Femur (tissue), 1 donor: ENCODE results near the gene HERC2.

Experiments used
- DNase-seq: peaks from one replicate; pipeline ENCODE4 v3.0.0-alpha.2; 2017

Gene HERC2

DNA sequence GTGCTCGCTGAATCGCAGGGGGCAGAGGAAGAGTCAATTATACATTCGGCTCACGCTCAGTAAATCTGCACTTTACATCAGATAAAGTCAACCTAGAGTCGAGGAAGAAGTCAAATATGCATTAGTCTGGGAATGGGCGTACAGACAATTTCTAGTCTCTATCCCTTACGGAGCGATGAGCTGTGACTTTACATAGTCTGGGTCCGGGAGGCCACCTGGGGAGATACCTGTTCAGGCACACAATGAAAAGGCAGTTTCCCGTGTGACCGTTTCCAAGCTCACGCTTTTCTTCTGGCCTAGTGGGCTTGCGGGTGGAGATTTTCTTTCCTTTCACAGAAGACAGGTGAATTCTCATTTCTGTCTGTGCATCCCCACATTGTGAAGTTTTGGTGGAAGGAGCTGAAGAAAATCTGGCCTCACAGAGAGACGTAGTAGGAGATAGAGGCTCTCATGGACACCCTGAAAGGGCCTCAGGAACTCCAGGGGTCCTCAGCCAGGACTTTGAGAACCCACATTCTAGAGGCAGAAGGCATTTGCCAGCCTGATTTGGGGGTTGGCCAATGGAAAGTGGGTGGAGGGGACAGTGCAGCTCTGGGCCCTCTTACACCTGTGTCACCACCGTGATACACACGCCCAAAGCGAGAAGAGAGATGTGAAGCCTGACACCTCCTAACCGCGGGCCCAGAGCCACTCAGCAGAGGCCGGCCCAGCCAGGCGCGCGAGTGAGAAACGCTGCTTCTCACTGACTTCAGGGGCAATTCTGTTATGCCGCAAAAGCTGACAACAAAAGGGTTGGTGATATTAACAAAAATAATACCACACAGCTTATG is 212.1 kb downstream of the HERC2 start:
- DNase-seq, result no peak

DNA sequence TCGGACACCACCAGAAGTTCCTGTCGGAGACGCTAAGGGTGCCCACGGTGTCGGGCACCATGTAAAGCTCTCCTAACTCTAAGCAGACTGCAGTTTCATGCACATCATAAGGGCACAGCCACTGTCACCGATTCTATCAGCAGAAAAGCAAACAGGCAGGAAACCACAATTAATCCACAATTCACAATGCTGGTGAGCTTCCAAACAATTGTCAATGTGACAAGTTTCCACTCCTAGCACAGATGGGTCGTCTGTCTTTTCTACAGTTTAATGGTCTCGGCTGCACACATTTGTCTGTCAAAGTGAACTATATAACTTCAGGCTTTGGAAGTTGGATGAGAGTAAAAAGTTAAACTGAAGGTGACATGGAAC is 214.1 kb downstream of the HERC2 start:
- no peak for DNase-seq

DNA sequence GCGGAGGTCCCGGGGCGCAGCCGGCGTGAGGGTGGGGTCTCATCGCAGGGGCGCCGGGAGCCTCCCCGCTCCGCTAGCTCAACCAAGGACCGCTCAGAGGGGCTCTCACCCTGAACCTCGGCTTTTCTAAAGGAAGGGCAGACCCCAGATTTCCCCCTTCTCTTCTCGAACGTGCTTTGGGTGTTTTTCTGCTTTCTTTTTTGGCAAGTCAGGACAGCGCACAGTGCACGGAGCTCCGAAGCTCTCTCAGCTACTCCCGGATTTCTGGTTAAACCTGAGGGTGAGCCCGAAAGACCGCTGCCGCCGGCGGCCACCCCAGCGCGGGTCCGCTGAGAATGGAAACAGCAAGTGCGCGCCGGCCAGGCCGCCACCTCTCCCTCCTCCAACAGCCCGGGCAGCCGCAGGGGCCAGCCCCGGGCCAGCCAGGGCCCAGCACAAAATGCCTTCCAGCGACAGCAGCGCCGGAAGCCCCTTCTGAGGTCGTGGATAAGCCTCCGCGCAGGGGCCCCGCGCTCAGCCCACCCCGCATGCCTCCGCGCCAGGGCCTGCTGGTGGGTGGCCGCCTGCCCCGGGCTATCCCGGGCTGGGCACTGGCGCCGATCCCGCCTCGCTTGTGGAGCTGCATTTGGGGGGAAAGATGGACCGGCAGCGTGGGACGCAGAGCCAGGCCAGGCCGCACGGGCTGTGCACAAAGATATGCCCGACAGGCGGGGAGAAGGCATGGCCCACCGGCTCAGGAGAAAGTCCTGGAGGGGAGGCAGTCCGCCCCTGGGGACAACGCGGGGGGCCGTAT is 214.7 kb downstream of the HERC2 start:
- no peak for DNase-seq

DNA sequence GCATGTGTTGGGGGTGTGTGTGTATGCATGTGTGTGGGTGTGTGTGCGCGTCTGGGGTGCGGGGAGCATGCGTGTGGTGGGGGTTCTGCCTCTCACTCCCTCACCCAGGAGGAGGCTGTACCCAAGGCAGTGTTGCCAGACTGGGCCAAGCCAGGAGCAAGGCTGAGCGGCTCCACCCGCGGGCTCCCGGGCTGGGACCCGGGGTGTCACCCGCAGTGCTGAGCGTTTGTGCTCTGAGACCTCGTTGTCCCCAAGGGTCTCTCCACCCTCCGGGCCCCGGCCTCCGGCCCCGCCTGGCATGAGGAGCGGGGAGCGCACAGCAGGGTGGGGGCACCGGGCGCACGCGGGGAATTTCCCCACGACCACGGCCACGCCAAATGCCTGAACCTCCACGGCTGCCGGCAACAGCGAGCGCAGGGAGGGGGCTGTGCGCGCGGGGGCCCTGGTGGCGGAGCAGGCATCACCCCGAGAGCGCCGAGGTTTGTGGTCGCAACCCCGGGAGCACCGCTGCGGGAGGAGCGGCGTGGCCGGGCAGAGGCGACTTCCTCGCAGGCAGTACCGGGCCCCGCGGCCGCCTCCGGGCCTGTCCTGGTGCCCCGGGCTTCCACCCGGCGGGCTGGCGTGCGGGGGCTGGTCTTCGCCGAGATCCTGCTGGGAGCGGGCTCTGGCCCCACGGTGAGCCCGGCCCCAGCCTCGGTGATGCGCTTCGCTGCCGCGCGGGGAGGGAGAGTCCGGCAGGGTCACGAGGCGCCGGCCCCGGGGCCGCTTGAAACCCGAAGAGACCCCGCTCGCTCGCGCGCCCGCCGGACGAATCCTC is 215.5 kb downstream of the HERC2 start:
- DNase-seq, result no peak

DNA sequence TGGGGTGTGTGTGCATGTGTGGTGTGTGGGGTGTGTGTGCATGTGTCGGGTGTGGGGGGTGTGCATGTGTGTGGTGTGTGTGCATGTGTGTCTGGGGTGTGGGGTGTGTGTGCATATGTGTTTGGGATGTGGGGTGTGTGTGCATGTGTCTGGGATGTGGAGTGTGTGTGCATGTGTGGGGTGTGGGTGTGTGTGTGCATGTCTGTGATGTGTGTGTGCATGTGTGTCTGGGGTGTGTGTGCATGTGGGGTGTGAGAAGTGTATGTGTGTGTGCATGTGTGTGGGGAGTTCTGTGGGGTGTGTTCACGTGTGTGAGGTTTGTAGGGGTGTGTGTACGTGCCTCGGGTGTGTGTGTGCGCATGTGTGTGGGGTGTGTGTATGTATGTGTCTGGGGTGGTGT is 216.2 kb downstream of the HERC2 start:
- no peak for DNase-seq

DNA sequence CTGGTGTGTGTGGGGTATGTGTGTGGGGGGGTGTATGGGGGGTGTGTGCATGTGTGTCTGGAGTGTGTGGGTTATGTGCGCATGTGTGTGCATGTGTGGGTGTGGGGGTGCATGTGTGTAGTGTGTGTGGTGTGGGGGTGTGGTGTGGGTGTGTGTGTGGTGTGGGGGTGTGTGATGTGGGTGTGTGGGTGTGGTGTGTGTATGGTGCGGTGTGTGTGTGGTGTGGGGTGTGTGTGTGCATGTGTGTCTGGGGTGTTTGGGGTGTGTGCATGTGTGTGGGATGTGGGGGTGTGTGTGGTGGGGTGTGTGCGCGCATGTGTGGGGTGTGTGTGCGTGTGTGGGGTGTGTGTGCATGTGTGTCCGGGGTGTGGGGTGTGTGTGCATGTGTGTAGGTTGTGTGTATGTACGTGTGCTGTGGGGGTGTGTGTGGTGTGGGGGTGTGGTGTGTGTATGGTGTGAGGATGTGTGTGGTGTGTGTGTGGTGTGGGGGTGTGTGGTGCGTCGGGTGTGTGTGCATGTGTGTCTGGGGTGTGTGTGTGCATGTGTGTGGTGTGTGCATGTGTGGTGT is 216.7 kb downstream of the HERC2 start:
- DNase-seq, result no peak

DNA sequence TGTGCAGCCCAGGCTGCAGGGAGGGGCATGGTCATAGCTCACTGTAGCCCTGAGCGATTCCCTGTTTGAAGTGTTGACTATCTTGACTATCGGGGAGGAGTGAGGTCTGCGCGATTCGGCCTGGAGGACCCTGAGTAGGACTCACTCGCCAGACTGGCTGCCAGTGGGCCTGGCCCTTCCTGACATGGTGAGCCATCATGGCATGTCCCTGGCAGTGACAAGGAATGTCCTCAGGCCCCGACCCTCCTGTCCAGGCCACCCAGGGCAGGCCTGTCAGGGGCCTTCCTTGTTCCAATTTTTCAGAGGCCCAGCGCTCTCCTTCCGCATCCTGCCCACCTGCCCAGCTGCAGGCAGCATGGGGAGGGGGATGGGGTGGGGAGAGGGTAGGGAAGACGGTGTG is 217.7 kb downstream of the HERC2 start:
- no peak for DNase-seq

DNA sequence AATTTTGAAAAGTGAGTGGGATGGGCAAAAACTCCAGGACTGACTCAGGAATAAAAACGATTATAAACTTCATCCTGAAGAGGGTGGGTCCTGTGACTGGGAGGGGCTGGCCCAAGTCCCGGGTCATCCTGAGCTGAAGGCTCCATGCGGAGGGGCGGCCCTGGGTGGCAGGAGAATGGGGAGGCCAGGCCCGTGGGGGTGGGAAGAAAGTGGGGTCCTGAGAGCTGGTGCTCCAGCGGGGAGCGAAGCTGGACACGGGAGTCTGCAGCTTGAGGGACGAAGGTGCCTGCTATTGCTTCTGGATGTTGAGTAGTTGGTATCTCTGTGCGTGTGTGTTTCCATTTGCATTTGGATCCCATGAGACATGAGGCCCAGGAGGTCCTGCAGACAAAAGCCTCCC is 218.1 kb downstream of the HERC2 start:
- DNase-seq, result no peak

DNA sequence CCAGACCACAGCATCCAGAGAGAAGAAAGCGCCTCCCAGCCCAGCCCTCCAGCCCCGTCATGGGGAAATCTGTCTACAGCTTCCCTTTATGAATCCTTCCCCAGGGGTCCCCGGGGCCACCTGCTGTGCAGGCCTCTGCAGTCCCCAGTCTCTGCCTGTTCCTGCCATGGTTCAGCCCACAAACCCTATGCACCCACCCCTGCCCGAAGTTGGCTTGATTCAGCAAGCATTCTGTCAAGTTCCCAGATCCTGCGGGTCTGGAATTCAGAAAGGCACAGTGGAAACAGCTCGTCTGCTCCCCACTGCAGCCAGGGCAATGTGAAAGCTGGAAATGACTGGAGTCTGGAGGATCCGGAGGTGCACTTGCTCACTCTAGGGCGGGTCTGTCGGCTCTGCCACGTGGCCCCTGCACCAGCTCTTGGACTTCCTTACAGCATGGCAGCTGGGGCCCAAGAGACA is 220.0 kb downstream of the HERC2 start:
- DNase-seq, result no peak

GRCh38 chr15:28101201-28101600 is 220.8 kb downstream of the HERC2 start:
- no peak for DNase-seq

DNA sequence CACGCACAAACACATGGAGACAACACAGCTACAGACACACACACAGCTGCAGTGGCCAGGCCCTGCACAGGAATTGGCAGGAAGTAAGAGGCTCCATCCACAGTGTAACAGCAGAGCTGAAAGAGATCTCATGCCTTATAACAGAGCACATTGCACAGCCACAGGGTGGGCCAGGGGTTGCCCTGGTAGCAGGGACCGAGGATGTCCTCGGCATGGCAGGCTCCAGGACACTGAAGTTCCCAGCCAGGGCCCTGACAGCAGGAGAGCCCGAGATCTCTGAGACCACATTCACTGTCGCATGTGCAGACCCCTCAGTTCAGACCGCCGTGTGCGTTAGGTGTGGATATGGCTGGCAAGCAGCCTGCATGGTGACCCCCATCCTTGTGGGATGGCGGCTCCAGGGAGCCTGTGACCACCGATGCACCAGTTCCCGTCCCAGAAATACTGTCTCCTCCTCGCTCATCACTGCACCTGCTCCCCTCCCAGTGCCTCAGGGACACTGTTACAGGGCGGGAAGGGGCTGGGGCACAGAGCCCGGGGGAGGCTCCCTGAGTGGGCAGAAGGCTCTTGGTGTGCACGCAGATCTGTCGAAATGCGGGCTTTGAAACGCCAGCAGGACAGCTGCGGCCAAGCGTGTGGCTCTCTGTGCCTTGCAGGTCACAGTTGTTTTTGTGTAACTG is 221.3 kb downstream of the HERC2 start:
- DNase-seq, result no peak

DNA sequence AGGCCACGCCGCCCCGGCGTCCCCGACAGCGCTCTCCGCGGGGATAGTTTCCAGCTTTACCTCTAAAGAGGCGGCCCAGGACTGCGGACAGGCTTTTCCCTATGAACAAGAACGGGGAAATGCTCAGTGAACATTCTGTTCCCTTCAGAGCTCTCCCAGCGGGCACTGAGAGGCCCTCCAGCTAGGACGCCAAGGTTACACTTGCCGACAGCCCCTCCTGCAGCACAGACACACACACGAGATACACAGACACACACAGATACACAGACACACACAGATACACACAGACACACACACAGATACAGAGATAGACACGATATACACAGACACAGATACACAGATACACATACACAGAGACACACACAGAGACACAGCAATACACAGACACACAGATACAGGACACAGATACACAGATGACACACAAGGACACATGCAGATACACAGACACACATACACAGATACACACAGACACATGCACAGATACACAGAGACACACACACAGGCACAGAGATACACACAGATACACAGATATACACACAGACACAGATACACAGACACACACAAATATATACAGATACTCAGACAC is 222.3 kb downstream of the HERC2 start:
- DNase-seq, result no peak

- peak; percentile 78 for DNase-seq
Measured at GRCh38 chr15:28098766-28099554, 223.0 kb downstream of the HERC2 start, which contains the start of gene OCA2. TSS of gene OCA2 (minus strand) at chr15:28099315. CDS start at chr15:28081874, 17,441 bp downstream.

- no peak for DNase-seq
Measured at GRCh38 chr15:28098360-28098765, 223.6 kb downstream of the HERC2 start.

DNA sequence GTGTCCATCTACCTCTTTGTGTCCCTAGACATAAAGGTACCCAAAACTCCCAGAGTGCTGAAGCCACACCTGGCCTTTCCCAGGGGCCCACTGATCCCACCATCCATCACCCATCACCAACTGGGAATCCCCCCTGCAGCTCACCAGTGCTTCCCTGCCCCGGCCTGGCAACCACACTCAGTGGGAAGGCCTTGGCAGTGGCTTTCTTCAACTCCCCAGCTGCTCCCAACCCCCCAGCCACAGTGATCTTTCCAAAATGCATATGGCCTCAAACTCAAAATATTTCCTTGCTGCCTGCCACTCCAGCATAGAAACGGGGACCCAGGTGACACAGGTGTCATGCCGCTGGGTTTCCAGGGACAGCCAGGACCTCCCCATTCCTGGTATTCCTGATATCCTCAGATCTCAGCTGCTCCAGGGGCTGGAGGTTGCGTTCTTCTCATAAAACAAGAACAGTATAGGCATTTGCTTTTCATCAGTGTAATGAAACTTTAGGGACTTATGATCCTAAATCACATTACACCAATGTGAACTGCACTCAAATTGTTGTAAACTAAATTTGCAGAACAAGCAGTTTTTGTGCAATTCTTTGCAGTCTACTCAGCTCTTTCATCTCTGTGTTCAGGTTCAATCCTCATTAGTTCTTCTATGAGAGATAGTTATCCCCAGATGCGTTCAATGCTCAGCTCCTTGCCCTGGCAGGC is 224.2 kb downstream of the HERC2 start:
- no peak for DNase-seq

DNA sequence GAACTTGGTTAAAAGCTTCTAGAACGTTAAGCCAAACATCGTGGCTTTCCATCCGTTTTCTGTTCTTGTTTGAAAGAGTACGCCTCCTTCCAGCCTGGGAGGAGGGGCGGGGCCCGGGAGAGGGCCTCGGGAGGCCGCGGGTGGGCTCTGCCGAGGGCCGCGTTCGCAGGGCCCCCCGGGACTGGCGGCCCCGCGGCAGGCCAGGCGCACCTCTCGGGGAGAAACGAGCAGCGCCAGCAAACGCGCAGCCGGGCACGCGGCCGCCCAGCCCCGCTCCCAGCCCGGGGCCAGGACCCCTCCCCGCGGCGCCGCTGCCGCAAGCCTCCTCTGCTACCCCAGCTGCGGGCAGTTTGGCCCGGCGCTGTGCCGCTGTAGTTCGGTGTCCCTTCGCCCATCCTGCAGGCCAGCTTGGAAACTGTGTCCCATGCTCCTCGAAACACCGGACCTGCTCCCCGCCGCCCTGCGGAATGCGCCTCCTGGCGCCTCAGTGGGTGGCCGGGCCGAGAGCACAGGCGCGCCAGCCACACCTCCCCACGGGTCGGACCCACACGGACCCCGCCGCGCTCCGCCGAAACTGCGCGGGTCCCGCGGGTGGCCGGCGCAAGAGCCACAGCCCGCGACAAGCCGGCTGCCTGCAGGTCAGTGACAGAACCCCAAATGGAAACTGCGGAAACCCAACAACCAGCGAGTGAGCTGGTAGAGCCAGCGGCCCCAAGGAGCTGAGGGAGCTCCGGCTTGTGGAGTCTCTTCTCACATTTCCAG is 225.1 kb downstream of the HERC2 start:
- no peak for DNase-seq

DNA sequence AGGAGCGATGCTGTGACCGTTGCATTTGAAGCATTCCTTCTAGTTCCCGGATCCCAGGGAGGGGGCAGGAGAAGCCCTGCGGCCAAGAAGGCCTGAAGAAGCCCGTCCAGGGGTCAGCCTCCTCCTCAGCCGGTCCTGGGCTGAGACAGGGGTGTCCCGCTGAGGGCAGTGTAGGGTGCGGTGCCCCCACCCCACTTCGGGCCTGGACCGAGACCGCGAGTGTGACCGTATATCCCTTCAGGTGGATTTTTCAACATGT is 225.6 kb downstream of the HERC2 start:
- DNase-seq, result no peak

- DNase-seq, result no peak
Measured at GRCh38 chr15:28094732-28095521, 227.1 kb downstream of the HERC2 start.
